Thyroid gland (tissue), 4 donors: ENCODE measurements around the gene MYO1E. TPM values are rescaled to one million over a fixed set of nuclear protein-coding genes. Genes with fewer than 3 reads are reported as not detected.

Source experiments
- DNase-seq, 2 donors: peaks; one replicate each; pipeline ENCODE4 v3.0.0-alpha.2; 2019
- H3K27ac ChIP-seq, 3 donors: fragments of 200-600 bp; sonication (generic); 1 replicate in 2 of 3; 2 replicates in 1 of 3; pipeline ENCODE4 v1.5.1; 2016 to 2019; ENCODE audit warnings: mild to moderate bottlenecking in 1 of 3, moderate library complexity in 1 of 3
- H3K27me3 ChIP-seq: fragments of 200-600 bp; sonication (generic); one replicate; pipeline ENCODE4 v1.5.1; 2019
- H3K36me3 ChIP-seq, 2 donors: fragments of 200-600 bp; sonication (generic); one replicate each; pipeline ENCODE4 v1.5.1; 2016 to 2019
- H3K4me1 ChIP-seq, 2 donors: fragments of 200-600 bp; sonication (generic); one replicate each; pipeline ENCODE4 v1.5.1; 2017 to 2019
- H3K4me3 ChIP-seq, 3 donors: fragments of 200-600 bp; sonication (generic); replicated peaks in 1 of 3; 1 replicate in 2 of 3; 2 replicates in 1 of 3; pipeline ENCODE4 v1.5.1; 2016; ENCODE audit warnings: mild to moderate bottlenecking in 1 of 3
- H3K9me3 ChIP-seq: fragments of 200-600 bp; sonication (generic); one replicate; pipeline ENCODE4 v1.5.1; 2017
- CTCF ChIP-seq, 6 experiments: fragments of 200-600 bp in 3 of 6; fragments of 450-650 bp in 3 of 6; sonication (generic) in 3 of 6; IDR thresholded peaks; one replicate each; pipeline ENCODE4 v1.5.1; 2016 to 2019; ENCODE audit warnings: antibody characterized with exemption in 6 of 6, mild to moderate bottlenecking in 2 of 6, inconsistent platforms in 1 of 6, moderate library complexity in 1 of 6
- POLR2A ChIP-seq, 2 donors: fragments of 450-650 bp; IDR thresholded peaks; one replicate each; pipeline ENCODE4 v1.6.1; 2017; ENCODE audit warnings: antibody characterized with exemption in 2 of 2, mild to moderate bottlenecking in 2 of 2, moderate library complexity in 1 of 2
- WGBS, 2 donors: methylation state at CpG; one replicate each; pipeline ENCODE4 v1.1.5; 2017; 5-methylcytosine and 5-hydroxymethylcytosine counted together
- intact Hi-C: fragments of 100-400 bp; cut with DNase I; formaldehyde crosslinking; loops from one replicate; pipeline ENCODE4 v1.15.1; 2023
- total RNA-seq, 4 donors: library from RNA; depleted of rRNA; stranded (reverse); fragments of >200 nt; gene quantifications; one replicate each; pipeline ENCODE4 v1.2.3, GENCODE V29; 2016

The MYO1E gene
- total RNA-seq, 4 donors from 2014 or later, result 19.5 to 56.6 (median 34.6) TPM

- Histone ChIP-seq H3K27ac (no peak overlapping the region), H3K36me3 (no peaks in the 10 kb centered on the region), H3K9me3 (no peaks in the 10 kb centered on the region), H3K4me3 (no peak overlapping the region), H3K27me3 (no peaks in the 10 kb centered on the region), H3K4me1 (peaks cover 13 to 36% of the 10 kb centered on the region in 2 donors)
- no peak for DNase-seq
- no peak for TF ChIP-seq POLR2A (IDR thresholded peaks at IDR 0.05)
- TF ChIP-seq CTCF (IDR thresholded peaks at IDR 0.05), result no peak
- intact Hi-C loops, result no loop called here
- WGBS, 2 donors, result 84 to 86% methylated on average over 8 of the region's 8 CpGs
These were observed 42.0 kb downstream of the MYO1E start for GRCh38 chr15:59330649-59331048.

- Histone ChIP-seq H3K9me3 (no peaks in the 10 kb centered on the region), H3K36me3 (no peaks in the 10 kb centered on the region), H3K27ac (no peak overlapping the region), H3K27me3 (no peaks in the 10 kb centered on the region), H3K4me3 (no peak overlapping the region), H3K4me1 (peaks cover 7 to 27% of the 10 kb centered on the region in 2 donors)
- no peak for DNase-seq
- intact Hi-C loops, result no loop called here
- WGBS, 2 donors, result 63 to 78% methylated on average over 6 of the region's 6 CpGs
- TF ChIP-seq POLR2A (IDR thresholded peaks at IDR 0.05), result no peak
- TF ChIP-seq CTCF (IDR thresholded peaks at IDR 0.05), result no peak
These were observed 42.9 kb downstream of the MYO1E start for GRCh38 chr15:59329570-59330350.

GRCh38 chr15:59329091-59329490 is 43.6 kb downstream of the MYO1E start:
- intact Hi-C loops, result no loop called here
- TF ChIP-seq CTCF (IDR thresholded peaks at IDR 0.05), result no peak
- TF ChIP-seq POLR2A (IDR thresholded peaks at IDR 0.05), result no peak
- Histone ChIP-seq H3K4me1 (peaks cover 7 to 26% of the 10 kb centered on the region in 2 donors), H3K27ac (no peak overlapping the region), H3K27me3 (no peaks in the 10 kb centered on the region), H3K9me3 (no peaks in the 10 kb centered on the region), H3K4me3 (no peak overlapping the region), H3K36me3 (no peaks in the 10 kb centered on the region)
- WGBS, 2 donors, result 92 to 96% methylated on average over 4 of the region's 4 CpGs
- no peak for DNase-seq

- intact Hi-C loops, result no loop called here
- no peak for TF ChIP-seq POLR2A (IDR thresholded peaks at IDR 0.05)
- TF ChIP-seq CTCF (IDR thresholded peaks at IDR 0.05), result no peak
- no peaks in the 10 kb centered on the region for H3K27me3 ChIP-seq
- H3K36me3 ChIP-seq, result no peaks in the 10 kb centered on the region
- H3K9me3 ChIP-seq, result no peaks in the 10 kb centered on the region
- no peak overlapping the region for H3K27ac ChIP-seq
- no peak overlapping the region for H3K4me3 ChIP-seq
- H3K4me1 ChIP-seq, result peaks cover 7 to 20% of the 10 kb centered on the region in 2 donors
- DNase-seq, result no peak
- WGBS, 2 donors, result 89 to 94% methylated on average over 3 of the region's 3 CpGs
These were observed 44.7 kb downstream of the MYO1E start for GRCh38 chr15:59327942-59328341.

GRCh38 chr15:59326856-59327255 is 45.8 kb downstream of the MYO1E start:
- 83 to 99% methylated on average over 6 of the region's 6 CpGs for WGBS, 2 donors
- H3K27me3 ChIP-seq, result no peaks in the 10 kb centered on the region
- intact Hi-C loops, result no loop called here
- peaks cover 15 to 28% of the 10 kb centered on the region in 2 donors for H3K4me1 ChIP-seq
- no peaks in the 10 kb centered on the region for H3K9me3 ChIP-seq
- no peak for DNase-seq
- no peak overlapping the region for H3K27ac ChIP-seq
- TF ChIP-seq CTCF (IDR thresholded peaks at IDR 0.05) (no peak), POLR2A (IDR thresholded peaks at IDR 0.05) (no peak)
- no peaks in the 10 kb centered on the region for H3K36me3 ChIP-seq
- no peak overlapping the region for H3K4me3 ChIP-seq
